HG03060 (cell line): ENCODE data around the gene NTRK2.

Source experiments
- ATAC-seq: cut with Tn5 transposase; IDR thresholded peaks from one replicate; pipeline ENCODE4 v1.9.1; 2021; ENCODE audit warnings: low read depth, moderate number of reproducible peaks; ENCODE audit not compliant: unreplicated experiment

Gene NTRK2

DNA sequence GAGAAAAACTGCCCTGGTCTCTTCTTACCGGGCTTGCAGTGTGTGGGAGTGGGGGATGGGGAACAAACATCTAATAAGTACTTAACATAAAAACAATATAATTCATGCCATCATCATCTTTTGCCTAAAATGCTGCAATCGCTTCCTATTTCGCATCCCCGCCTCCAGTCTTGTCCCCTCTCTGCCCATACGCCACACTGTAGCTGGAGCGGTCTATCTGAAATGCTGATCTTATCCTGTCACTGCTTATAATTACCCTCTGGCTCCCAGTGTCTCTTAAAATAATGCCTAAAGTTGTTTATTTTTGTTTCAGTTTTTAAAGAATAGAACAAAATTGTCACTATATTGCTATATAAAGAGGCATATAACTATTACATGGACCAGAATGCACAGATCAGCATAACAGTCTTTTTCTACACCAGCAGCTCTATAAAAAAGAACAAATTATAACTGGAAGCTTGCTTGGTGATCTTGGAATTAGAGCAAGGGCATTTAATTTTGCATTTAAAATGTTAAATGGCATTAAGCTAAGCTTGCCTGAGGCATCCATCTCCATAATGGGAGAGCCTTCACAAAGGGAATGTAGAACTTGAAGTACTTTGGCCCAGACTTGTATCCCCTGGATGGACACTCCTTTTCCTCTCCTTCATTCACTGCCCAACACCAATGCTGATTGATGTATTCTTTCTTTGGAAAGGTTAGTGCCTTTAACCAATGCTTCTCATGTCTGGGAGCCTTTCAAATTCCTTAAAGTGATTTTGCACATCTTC lies 12.2 kb downstream of the NTRK2 start:
- ATAC-seq: no peak

DNA sequence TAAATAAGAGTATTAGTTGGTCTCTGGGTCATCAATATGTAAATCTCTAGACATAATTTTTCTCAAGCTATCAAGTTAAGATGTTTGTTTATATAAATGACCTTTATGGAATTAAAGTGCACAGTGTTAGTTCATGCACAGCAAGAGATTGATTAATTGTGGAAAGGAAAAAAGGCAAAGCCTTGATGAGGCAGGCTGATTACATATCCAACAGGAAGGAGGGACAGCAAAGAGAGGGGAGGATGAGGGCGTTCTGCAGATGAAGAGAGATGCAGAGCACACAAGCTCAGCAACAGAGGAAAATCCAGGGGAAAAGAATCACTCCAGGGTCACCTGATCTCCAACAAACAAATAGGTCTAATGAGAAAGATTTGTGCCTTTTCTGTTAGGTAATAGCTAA lies 16.5 kb downstream of the NTRK2 start:
- ATAC-seq: no peak

DNA sequence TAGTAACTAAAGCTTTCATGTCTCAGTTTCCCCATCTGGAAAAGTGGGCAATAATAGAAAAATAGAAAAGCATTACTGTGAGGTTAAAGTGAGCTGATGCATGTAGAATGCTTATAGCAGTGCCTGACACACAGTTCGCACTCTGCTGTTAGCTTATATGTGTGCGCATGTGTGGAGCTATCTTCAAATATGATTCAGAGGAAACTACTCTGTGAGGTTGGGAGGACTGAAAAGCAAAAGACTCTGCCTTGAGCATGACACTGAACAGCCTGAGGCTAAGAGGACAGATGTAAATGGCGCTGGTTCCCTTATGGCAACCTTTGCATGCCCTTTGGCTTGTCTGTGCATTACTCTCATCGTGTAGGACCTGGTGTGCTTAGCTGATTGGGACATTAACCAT lies 19.4 kb downstream of the NTRK2 start:
- no peak for ATAC-seq

DNA sequence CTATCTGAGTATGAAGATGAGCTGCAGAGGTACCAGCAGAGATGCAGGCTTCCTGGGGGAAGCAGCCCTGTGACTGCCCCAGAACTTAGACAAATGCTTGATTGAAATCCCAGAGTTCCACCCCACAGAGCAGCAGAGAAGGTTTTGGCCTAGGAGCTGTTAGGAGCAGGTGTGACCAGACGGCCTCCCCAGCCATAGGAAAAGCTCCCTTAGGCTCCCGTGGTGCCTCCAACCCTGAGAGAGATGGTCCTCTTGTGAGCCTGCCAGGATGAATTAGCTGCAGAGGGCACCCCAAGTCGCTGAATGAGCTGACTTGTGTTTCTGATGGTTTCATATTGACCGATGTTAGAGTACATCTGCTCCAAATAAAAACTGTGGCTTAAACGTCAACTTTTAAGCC lies 22.1 kb downstream of the NTRK2 start:
- no peak for ATAC-seq

DNA sequence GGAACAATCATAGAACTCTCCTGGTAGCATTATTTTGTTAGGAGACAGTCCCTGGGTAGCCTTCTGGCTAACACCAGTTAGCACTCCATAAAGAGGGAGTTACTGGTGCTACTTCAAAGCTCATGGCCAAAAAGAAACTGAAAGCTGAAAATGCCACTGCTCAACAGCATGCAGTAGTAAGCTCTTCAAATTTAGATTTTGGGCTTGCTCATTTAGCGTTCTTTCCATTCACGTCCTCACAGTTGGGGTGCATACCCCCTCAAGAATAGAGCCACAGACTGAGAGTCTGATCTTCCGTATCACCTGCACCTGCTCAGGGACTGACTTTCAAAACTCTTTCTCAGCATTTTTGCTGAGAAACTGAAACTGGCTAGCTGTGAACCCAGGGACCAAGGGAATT lies 24.7 kb downstream of the NTRK2 start:
- no peak for ATAC-seq

DNA sequence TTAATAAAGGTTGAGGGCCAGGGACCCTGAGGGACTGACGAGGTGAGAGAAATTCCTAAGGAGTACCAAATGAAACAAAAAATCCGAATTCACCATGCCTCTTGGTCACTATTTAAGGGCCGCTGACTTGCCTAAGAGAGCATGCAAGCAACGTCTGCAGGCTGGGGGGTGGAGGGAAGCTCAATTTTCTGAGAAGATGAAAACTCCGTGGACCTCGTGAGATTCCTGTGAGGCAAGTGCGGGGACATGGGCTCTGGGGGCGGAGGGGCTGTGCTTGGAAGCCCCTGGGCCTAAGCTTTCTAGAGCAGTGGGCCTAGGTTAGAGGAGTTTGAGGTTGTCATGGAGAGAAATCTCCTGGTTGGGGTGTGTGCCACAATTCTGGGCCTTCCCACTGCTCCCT lies 27.5 kb downstream of the NTRK2 start:
- no peak for ATAC-seq

DNA sequence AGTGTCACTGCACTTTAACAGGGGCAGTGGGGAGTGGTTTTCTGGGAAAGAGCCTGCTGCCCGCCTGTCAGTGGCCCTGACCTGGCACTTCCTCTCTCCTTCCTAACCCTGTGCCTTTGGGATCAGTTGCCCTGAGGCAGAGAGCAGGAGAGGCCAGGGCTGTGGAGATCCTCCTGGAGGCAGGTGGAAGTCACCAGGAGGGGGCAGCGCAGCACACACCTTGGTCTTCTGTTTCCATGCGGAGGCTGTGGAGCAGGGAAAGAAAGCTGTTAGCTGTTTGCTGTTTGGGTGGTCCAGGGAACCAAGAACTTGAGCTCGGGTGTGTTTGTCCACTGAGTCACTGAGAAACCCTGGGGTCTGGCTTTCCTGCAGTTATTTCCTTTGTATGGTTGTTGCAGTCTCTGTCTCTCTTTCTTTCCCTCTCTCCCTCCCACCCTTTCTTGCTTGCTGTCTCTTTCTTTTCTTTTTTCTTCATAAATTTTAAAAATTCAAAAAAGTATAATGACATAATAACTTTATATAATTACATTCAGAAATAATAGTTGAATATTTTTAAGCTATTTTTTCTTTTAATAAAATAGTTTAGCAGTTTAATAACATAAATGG lies 28.1 kb downstream of the NTRK2 start:
- ATAC-seq: no peak

DNA sequence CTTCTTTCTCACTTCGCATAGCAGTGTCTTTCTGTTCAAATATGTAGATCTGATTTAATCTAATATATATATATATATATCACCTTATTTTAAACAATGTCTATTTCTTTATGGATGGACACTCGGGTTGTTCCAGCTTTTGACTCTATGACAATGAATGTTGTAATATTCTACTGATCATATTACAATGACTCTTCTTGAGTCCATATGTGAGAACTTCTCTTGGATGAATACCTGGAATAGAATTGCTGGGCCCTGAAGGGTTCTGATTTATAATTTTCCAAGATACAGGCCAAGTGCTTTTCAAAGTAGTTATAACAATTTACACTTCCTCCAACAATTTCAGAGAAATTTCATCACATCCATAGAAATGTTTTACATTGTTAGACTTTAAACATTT lies 28.8 kb downstream of the NTRK2 start:
- no peak for ATAC-seq

DNA sequence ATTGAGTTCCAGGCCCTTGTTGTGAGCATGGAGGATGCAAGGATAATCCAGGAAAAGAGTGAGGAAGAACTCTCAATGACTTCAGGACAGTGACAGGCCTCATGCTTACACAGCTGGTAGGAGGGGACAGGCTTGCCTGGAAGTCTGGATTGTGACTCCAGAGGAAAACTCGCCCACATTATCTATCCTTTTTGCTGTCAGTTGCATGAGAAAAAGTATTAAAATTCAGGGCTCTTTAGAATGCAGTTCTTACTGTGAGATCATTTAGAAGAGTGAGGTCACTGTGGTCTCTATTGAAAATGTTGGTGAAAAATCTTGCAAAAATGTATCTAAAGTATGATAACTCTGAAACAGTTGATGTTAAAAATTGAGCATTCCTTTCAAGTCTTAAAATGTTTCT lies 30.5 kb downstream of the NTRK2 start:
- ATAC-seq: no peak

DNA sequence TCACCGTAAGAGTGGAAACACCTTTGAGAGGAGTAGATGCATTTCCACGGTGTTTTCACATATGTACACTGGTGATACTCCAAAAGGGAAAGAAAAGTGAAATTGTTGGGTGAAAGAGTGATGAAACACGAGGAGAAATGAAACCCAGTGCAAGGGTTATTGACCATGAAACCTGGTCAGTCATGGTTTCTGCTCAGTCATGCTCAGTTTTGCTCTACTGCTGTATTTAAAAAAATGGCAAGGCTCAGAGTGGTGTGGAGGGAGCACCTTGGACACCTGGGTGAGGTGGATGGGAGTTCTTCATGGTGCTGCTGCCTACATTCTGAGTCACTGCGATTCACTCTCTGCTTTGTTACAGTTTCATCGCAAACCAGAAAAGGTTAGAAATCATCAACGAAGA lies 32.3 kb downstream of the NTRK2 start:
- ATAC-seq: peak; percentile 39

DNA sequence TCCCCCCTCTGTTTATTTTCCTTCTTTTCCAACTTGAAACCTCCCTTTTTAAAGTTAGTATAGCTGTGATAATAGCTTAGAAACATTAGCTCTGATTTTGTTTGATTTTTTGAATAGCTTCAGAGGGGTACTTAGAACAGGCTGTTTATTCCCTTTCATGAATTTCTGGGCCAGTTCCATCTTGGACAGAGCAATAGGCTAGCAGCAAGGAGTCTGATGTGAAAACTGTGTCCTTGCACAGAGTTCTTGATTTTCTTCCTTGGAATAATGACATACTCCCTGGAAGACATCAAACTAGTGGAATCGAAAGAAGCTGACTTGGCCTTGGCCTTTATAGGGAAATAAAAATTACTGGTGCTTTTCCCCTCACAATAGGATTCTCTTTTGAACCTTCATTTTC lies 32.9 kb downstream of the NTRK2 start:
- no peak for ATAC-seq

DNA sequence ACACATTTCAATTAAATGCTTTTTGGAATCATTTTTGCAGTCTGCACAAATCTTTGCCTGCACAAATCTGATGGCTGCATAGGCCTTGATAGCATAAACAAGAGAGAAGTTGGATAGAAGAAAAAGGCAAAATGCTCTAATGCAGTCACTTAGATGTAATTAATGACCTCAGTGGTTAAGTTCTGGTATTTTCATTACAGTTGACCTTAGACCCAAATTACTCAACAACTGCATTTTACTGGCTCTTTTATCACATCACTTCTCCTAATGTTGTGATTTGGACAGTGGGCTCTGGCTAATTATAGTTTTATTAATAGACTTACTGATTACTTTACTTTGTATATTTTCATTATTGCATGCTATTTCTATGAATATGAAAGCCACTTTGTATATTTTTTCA lies 34.3 kb downstream of the NTRK2 start:
- ATAC-seq: no peak

DNA sequence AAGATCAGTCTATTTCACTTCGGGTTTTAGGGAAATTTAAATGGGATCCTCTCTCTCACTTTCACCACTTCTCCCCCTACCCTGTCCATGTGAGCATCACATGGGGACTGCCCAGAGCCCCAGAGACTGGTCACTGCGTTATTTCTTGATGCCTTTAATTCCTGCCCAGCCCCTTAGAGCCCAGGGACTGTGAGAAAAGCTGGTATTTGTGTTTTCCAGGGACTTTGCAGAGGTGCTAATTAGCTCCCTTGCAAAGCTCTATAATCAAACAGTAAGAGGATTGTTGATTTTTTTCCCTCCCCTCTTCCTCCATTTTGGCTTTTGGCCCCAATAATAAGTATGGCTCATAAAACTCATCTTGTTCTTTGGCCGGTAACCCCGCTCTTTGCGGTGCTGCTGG lies 35.6 kb downstream of the NTRK2 start:
- ATAC-seq: no peak

DNA sequence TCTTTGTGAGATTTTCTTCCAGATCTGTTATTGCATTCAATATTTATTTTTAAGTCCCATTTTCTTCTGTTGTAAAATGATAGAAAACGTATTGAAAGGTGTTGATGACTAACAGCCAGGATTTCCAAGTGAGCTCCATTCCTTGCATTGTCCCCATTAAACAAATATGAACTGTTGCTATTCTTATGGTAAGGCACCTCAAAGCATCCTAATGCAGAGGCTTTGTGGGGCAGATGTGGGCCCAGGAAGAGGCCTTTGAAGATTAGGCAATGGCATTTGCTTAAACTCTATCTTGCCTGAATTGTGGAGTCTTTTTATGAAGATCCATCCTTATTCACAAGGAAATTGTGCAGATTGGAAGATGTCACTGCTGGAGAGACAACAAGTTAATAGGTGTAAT lies 38.9 kb downstream of the NTRK2 start:
- ATAC-seq: no peak

DNA sequence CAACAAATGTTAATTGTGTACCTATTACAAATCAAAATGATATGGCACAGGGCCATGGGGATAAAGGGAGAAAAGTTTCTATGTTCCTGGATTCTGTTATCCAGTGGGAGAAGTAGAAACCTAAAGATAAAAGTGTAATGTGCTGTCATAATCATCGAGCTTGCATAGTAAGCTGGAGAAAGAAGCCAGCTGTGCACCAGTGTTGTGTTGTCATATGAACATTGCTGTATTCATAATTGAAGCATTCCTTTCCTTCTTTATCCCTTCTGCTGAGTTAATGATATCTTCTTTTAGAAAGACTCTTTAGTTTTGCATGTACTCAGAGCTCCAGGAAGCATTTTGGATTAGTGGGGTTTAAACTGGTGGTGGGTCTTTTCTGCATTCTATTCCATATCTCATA lies 39.5 kb downstream of the NTRK2 start:
- ATAC-seq: no peak

DNA sequence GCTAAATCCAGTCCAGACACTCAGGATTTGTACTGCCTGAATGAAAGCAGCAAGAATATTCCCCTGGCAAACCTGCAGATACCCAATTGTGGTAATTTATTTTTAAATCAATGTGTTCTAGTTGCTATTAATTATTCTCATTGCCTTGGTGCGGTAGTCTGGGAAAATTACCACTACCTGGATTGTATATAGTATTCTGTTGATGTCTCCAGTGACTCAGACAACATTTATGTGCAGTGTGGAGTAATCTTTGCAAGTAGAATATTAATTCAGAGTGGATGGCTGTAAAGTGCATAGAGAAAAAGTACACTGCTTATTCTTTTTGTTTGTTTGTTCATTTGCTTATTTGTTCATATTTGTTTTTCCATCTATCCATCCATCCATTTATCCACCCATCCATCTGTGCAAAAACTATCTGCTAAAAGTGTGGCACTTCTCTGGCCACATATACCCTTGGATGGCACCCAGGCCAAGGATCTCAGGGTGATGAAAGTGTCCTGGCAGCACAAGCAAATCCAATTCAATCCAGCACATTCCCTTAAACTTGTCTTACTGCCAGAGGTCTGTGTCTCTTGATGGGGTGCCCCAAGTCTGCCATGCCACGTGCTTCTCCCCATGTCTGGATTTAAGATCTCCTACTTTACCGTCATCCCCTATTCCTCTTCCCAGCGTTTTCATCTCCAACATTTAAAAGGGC lies 41.3 kb downstream of the NTRK2 start:
- no peak for ATAC-seq

DNA sequence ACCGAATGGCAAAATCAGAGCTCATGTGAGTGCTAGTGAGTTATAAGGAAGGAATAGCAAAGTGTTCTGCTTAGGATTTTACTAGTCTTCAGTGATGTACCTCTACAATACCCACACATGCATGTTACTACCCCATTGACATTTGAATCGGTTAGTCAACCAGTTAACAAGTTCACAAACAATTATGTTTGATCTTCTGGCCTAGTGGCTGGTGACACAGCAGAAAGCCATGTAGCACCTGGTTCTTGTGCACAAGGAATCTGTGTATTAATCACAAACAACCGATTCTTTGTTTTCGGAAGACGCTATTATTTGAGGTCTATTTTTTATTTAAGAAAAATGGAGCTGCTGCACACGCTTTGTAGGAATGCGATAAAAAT lies 41.9 kb downstream of the NTRK2 start:
- ATAC-seq: no peak

DNA sequence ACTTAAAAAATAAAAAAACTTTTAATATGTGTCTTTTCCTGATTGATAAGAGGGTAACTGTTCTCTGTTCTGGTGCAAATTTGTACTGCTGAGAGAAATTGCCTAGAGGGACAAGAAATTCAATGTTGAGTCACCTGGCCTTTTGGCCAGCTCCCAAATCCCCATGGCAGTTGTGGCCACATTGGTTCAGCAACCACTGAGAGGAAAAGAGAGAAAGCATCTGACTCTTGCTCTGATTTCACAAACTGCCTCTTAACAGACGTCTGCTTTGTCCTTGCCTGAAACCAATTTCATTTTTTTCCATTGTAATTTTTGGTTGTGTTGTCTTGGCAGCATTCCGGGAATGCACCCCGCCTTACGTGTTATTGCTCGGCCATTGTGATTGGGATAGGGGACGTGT lies 42.4 kb downstream of the NTRK2 start:
- no peak for ATAC-seq

DNA sequence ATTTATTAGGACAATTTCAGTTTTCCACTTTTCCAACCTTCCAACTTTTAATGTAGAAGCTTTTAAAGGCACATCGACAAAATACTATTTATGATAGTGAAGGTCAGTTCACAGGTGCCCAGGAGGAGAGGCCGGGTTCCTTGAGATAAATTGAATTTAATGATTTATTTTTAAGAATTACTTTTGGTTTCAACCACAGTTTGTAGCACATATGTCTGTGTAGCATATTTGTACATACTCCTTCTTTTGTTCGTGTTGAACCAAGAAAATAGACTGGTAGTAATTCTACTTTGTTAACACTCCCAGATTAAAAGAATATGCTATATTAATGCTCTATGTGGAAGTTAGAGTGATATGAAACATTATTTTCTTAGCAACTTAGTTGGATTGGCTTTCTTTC lies 46.7 kb downstream of the NTRK2 start:
- no peak for ATAC-seq

DNA sequence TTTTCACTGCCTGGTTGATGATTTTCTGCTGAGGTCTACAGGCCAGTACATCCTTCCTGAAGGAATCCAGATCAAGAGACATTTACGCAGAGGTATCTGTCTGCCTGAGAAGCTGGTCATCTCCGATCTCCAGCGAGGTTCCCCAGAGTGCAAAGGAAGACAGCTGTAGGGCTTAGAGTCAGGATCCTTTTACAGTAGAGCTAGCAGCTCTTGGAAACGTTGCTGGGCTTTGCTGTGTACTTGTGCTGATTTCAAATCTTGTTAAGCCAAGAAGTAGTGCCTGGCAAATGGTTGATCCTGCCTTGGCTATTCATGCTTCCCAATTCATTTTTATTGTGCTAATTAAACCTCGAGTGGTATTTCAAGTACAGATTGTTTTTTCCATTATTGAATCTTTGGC lies 48.9 kb downstream of the NTRK2 start:
- ATAC-seq: no peak

DNA sequence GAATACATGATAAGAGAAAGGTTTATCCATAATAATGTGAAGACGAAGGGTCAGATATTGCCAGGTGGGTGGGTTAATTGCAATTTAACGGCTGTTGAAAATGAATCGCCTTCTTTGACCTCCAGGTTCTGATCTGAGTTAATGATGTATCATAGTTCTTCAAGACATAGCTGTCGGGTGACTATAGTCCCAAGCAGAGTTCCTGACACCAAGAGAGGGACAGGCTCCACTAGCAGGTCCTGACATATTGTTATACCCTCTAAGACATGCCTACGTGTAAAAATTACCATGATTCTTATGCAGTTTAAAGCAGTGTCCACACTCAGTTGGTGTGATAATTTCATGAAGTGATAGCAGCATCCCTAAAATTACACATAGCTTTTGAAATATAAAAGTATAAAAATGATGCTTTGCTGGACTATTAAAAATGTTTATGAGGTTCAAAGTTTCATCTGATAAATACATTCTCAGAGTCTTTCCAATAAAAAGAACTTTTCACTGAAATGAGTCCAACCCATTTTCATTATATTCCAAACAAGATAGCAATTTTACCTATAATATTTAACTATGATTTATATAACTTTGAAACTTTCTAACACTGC lies 53.0 kb downstream of the NTRK2 start:
- ATAC-seq: no peak

DNA sequence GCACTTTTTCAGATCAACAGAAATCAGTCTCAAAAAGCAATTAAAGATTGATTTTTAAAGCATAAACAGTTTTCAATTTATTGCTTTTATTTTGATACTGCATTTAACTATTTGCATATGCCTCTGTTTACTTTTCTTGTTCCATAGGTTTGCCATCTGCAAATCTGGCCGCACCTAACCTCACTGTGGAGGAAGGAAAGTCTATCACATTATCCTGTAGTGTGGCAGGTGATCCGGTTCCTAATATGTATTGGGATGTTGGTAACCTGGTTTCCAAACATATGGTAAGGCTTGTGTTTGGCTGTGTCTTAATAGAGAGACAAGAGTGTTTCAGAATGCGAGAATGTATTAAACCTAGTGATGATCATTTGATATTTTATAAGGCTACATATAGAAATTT lies 53.9 kb downstream of the NTRK2 start:
- no peak for ATAC-seq
